Stimulated activated CD4-positive, alpha-beta T cell treated with anti-CD3 and anti-CD28 coated beads, Interleukin-15, amount 100 ng/mL, for 1 hour (primary cell): ENCODE data around the gene YAP1.
"Not testable (repeated sequence)": the region's sequence is repeated elsewhere in the genome, so short reads cannot be mapped to it uniquely, and the experiment has no call there.

Experiments used
- DNase-seq, 2 donors: peaks; one replicate each; pipeline ENCODE4 v3.0.0-alpha.2; 2020; ENCODE audit warnings: low read depth in 1 of 2, low spot score in 1 of 2

YAP1 gene

GRCh38 chr11:102196816-102197215 lies 86.6 kb downstream of the YAP1 start:
- no peak for DNase-seq

DNA sequence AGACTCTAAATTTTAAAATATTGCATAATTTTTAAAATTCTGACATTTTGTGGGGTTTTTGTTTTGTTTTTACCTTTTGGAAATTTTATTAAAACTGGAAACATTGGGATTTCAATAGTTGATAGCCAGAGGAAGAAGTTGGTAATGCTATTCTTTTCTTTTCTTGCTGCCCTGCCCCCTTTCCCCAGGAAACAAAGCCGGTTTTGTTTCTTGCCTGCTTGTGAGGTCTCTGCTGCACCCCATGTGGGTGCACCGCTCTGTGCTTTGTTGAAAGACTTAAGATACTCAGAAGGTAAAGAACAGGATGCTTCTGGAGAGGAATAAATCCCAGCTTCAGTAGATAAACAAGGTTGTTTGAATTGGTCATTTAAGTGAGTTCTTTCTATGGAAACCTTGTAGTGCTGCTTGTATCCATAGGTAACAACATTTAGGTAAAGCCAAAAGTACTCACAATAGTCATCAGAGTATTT lies 87.5 kb downstream of the YAP1 start:
- DNase-seq: no peak

- DNase-seq: no peak
Observed at GRCh38 chr11:102199673-102200072, 89.4 kb downstream of the YAP1 start.

- DNase-seq: not testable (repeated sequence)
Observed at GRCh38 chr11:102200325-102200724, 90.1 kb downstream of the YAP1 start.

DNA sequence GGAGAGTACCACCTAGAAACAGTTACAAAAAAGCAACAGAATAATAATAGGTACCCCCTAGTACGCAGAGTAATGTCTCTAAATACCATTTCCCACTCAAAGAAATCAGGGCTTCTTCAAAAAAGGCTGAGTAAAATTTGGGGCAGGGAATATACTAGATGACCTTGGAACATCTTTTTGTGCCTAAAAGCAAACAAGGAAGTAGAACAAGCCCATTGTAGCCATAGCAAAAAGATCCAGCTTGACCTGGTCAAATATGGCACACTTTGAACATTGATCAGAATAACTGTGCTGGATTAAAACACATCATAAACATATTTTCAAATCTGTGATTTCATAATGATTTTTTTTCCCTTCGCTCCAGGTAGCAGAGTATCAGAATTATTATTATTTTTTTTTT lies 91.5 kb downstream of the YAP1 start:
- no peak for DNase-seq

- DNase-seq: no peak
Observed at GRCh38 chr11:102202972-102203371, 92.7 kb downstream of the YAP1 start.

DNA sequence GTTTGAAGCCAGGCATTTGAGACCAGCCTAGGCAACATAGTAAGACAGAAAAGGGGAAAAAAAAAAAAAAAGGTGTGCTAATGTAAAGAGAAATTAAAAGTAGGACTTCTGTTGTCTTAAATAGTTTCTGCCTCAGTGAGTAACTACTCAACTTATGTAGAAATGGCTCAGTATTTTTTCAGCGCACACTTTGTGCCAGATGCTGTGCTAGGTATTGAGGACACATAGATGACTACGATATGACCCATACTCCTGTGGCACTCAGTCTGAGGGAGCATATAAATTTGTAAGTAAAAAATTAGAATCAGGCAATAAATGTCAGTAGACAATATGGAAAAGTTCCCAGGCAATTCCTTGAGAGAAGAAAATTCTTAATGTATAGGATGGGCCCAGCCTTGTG lies 93.9 kb downstream of the YAP1 start:
- DNase-seq: no peak

DNA sequence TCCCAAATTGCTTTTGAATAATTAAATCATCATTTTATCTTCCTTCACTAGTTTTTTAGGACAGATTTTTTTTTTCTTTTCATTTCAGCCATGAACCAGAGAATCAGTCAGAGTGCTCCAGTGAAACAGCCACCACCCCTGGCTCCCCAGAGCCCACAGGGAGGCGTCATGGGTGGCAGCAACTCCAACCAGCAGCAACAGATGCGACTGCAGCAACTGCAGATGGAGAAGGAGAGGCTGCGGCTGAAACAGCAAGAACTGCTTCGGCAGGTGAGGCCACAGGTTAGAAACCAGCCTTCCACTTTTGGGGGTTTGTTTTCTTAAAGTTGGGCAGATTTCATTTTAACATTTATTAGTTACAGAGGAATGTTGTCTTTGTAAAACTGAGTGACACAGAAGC lies 95.6 kb downstream of the YAP1 start:
- DNase-seq: no peak

DNA sequence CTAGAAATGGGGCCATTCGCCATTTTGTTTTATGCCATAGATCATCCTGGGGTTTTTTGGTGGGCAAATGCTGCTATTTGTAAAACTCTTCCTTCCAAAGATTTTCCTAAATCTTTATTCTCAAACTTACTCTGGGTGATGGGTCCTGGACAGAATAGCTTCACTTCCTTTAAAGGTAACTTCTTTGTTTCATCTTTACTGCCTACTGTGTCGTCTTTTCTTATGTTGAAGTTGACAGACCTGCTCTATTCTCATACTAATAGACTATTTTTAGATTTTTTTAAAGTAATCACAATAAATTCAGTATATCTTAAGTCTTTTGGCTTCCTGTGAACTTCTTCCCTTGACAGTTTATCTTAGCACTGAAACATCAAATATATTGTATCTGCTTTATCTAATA lies 98.6 kb downstream of the YAP1 start:
- no peak for DNase-seq

- DNase-seq: no peak
Observed at GRCh38 chr11:102214623-102215022, 104.4 kb downstream of the YAP1 start.

DNA sequence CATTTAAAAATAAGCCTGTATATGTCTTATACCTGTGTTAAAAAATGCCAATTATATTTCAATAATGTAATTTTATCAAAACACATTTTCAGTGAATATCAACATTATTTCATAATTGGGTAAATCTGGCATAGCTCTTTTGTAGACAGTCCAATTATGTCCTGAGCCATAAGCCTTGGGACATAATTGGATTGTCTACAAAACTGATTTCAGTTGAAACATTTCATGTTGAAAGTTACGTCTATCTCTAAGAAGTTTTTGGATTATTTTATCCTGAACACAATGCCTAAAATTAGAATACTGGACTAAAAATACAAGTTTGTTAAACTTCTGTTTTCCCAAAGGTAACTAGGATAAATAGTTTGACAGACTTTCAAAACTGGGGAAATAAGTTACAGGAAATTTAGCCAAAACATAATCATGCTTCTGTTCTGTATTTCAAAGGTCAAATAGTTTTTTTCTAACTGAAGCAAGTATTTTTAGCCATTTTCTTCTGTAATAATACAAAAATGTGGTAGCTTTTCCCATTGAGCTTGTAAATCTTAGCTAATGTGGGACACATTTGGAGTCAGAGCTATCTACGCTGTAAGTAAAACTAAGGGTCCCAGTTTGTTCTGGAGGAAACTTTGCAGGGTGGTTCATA lies 106.3 kb downstream of the YAP1 start:
- DNase-seq: no peak

DNA sequence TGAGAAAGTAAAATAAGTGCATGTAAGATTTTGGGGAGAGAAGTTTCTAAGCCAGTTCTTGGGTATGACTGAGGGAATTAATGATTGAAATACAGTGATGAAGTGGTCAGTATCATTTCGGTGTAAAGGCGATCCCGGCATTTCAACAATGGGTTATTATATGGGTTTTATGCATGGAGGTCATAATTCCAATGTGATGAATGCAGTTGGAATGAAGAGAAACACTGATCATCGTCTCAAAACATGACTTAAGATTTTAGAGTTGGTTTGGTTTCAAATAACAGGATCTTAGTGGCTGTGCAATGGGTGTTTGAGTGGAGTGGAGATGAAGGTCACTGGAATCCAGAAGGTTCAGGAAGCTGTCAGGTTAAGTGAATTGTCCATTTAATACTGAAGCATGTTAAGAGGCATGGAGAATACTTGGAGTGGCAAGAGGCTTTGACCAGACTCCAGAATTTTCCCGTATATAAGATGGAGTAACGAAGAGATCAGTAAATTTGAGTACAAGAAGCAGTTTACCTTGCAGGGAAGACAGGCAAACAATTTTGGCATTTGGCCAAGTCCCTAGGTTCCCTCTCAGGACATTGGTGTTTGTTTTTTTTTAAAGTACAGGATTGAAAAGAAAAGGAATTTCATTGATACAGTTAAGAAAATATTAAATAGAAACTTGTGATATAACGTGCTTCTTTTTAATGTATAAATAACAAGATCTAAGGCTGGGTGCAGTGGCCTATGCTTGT lies 110.7 kb downstream of the YAP1 start:
- no peak for DNase-seq

- no peak for DNase-seq
Observed at GRCh38 chr11:102223859-102224258, 113.6 kb downstream of the YAP1 start.

GRCh38 chr11:102225689-102226568 lies 115.7 kb downstream of the YAP1 start:
- DNase-seq: no peak

DNA sequence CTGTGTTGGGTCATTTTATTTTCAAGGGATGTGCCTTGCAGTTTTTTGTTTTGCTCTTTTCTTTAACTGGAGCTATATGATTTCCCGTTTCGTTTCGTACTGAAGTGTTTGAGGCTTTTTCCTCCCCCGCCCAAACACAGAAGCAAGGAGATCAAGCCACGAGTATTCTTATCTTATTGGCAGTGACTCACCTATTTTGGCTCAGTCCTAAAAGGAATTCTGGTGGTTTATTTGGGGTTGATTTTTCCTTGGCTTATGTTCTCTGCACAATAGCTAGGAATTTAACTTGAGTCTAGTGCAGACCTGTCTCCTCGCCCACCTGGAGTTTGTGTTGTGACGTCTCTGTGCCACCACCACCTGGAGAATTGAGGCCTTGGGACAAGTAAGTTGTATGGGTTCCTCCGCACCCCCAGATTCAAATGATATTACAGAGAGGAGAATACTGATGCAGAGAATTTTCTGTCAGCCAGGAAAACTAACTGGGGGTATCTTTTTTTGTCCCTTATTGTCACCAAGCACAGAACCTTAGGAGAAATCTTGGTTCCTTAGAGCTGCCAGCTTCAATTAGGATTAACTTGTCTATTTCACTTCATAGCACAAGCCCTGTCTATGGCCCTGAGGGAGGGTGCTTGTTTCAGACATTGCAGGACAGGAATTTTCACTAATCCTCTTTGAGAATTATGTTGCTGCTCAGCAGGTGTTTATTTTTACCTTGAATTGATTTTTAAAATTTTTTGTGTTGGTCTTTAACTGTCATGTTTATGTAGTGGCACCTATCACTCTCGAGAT lies 116.6 kb downstream of the YAP1 start:
- DNase-seq: no peak

GRCh38 chr11:102229510-102230123 lies 119.4 kb downstream of the YAP1 start:
- no peak for DNase-seq

DNA sequence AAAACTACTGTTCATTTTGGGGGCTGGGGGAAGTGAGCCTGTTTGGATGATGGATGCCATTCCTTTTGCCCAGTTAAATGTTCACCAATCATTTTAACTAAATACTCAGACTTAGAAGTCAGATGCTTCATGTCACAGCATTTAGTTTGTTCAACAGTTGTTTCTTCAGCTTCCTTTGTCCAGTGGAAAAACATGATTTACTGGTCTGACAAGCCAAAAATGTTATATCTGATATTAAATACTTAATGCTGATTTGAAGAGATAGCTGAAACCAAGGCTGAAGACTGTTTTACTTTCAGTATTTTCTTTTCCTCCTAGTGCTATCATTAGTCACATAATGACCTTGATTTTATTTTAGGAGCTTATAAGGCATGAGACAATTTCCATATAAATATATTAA lies 119.9 kb downstream of the YAP1 start:
- no peak for DNase-seq

- DNase-seq: no peak
Observed at GRCh38 chr11:102230911-102231310, 120.7 kb downstream of the YAP1 start.

DNA sequence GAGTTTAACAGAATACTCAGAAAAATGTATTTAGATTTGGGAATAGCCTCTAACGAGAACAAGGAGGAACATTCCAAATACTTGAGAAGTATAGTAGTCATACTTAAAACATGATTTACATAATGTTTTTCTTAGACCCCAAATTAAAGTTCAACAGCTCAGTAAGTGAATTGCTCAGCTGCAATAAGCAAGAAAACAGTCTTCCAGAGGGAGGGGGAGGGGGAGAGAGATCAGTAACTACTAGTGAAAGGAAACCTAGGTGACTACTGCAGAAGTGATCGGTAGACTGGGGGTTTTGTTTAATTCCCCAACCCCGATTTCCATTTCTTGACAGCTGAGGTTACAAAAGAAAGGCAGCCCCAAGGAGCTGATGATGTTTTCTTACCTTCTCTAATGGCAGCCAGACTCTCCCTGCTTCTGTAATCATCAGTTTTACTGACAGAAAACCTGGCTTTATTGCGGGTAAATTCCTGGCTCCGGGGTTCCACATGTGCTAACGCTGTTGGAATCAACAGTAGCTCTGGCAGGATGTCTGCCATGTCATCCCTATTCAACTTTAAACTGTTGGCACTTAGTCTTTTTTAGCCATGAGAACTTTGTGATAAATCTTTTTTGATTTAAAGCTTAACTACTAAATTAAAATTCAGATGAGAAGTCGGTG lies 124.7 kb downstream of the YAP1 start:
- DNase-seq: no peak

- DNase-seq: no peak
Observed at GRCh38 chr11:102237096-102237735, 127.0 kb downstream of the YAP1 start.
